SKM-1 treated with dmso at 0.1 percent for 144 hours (cell line): Measurements from ENCODE around the gene TOP1.

Source experiments
- DNase-seq: peaks from one replicate; lab custom pipeline; 2025; ENCODE audit not compliant: unreplicated experiment; lab: John Stamatoyannopoulos, UW

The TOP1 gene

GRCh38 chr20:41028359-41029149, at the start of gene TOP1:
Gene TOP1, plus strand, starts transcription at chr20:41028822. Its CDS starts 246 bp downstream, at chr20:41029068.
- DNase-seq: peak; percentile 99

GRCh38 chr20:40979247-40979646, 49.4 kb upstream of the TOP1 start:
- DNase-seq: no peak

GRCh38 chr20:40980106-40980827, 48.4 kb upstream of the TOP1 start:
- DNase-seq: no peak

DNA sequence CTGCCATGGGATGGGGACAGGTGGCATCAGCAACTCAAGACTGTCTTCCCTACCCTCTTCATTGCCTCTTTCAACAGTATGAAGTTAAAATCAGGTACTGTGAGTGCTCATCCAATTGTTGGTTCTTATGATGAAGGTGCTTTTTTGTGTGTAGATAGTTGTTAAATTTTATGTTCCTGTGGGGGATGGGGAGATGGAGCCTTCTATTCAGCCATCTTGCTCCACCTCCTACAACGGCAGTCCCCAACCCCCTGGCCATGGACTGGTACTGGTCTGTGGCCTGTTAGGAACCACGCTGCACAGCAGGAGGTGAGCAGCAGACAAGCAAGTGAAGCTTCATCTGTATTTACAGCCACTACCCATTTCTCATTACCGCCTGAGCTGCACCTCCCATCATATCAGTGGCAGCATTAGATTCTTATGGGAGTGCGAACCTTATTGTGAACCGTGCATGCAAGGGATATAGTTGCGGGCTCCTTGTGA, 47.8 kb upstream of the TOP1 start:
- no peak for DNase-seq

- DNase-seq: no peak
Measured at GRCh38 chr20:40982415-40983145, 46.0 kb upstream of the TOP1 start.

DNA sequence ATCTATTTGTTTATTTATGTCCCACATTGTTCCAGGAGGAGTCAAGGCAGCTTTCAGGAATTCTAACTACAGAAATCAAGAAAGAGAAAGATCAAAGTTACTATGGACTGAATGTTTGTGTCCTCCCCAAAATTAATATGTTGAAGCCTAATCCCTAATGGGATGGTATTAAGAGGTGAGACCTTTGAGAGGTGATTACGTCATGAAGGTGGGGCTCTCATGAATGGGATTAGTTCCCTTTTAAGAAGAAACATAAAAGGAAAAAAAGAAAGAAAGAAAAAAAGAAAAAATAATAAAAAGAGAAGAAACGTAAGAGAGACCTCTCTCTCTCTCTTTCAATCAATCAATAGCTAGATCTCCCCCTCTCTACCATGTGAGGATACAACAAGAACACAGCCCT, 44.7 kb upstream of the TOP1 start:
- no peak for DNase-seq

GRCh38 chr20:40984496-40984895, 44.1 kb upstream of the TOP1 start:
- no peak for DNase-seq

GRCh38 chr20:40986774-40987173, 41.8 kb upstream of the TOP1 start:
- no peak for DNase-seq

- DNase-seq: peak; percentile 86
Measured at GRCh38 chr20:40990542-40991120, 38.0 kb upstream of the TOP1 start.

DNA sequence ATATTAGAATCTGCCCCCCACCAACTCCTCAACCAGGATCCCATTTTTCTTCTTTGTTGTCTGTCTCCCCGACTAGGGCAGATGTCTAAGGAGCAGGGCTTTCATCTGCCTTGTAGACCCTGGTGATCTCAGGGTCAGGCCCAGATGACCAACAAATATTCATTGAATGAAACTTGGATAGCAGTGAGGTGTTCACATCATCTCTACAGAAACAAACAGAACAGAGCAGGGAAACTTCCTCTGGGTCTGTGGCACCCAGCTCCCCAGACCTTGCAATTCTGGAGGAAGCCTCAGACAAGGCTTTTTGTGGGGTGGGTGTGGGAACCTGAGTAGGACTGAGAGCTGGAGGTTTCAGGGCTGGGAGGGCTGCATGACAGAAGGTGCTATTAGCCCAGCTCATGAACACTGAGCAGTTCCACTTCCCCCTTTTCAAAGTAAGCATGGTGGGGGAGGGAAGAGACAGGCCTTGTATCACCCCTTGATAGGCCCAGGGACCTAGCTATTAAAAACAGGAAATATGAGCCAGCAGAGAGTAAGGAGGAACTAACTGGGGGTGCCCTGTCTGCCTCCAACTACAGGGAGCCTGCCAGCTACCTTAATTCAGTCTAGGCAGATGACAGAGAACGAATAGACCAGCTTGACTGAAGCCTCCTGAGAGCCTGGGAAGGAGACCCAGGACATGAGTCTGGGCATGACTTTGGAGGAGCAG, 37.3 kb upstream of the TOP1 start:
- peak; percentile 98 for DNase-seq

DNA sequence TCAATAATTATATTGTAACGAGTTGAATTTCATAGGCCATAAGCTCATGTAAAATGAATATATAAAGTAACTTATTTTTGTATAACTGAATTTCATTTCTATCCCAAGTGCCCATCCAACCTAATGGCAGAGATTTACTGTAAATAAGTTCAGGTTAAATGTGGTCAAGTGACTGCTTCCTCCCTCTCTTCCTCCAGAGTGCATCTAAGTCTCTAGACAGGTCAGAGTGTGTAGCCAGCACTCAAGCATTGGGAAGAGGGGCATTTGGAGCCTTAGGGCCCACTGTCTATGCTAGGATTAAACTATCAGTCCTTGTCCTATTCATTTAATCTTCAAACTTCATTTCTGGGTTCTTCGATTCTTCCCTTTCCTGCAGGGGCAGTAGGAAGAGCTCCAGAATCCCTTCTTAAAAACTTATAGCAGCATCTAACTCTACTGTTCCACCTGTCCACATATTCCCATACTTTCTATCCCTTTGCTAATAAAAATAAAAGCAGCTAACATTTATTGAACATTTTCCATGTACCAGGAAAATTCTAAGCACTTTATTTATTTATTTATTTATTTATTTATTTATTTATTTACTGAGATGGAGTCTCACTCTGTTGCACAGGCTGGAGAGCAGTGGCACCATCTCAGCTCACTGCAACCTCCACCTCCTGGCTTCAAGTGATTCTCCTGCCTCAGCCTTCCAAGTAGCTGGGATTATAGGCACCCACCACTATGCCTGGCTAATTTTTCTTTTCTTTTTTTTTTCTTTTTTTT, 36.1 kb upstream of the TOP1 start:
- no peak for DNase-seq

DNA sequence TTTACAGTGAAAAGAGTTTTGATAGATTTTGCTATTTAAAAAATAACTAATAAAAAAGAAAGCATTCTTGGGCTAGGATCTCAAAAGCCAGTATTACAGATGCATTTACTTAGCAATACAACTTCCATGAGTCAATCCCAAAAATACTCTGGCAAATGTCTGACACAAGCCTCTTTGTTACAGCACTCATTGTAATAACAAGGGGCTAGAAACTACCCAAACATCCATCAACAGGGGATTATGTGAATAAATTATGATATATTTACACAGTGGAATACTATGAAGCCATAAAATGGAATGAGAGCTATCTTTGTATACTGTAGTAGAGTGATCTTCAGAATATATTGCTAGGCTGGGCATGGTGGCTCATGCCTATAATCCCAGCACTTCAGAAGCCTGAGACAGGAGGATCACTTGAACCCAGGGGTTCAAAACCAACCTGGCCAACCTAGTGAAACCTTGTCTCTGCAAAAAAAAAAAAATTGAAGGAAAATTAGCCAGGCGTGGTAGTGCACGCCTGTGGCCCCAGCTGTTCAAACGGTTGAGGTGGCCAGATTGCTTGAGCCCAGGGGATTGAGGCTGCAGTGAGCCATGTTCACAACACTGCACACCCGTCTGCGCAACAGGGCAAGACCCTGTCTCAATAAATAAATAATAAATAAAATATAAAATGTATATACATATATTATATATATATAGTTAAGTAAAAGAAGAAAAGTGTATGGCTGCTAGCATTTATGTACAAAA, 34.7 kb upstream of the TOP1 start:
- DNase-seq: no peak

DNA sequence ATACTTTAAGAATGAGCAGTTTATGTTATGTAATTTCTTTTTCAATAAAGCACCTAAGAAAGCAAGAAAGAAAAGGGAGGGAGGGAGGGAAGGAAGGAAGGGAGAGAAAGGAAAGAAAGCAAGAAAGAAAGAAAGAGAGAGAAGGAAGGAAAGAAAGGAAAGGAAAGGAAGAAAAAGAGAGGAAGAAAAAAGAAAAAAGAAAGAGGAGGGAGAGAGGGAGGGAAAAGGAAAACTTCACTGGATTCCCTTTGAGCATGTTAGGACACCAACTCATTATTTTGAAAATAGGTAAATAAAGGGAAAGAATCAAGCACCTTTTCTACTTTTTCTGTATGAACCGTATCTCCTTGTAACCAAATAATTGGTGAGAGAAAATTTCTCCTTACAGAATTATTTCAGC, 32.3 kb upstream of the TOP1 start:
- DNase-seq: no peak

- no peak for DNase-seq
Measured at GRCh38 chr20:40997116-40997515, 31.5 kb upstream of the TOP1 start.

- no peak for DNase-seq
Measured at GRCh38 chr20:40999841-41000240, 28.8 kb upstream of the TOP1 start.

GRCh38 chr20:41000628-41001027, 28.0 kb upstream of the TOP1 start:
- DNase-seq: no peak

GRCh38 chr20:41001497-41001896, 27.1 kb upstream of the TOP1 start:
- DNase-seq: peak; percentile 70

DNA sequence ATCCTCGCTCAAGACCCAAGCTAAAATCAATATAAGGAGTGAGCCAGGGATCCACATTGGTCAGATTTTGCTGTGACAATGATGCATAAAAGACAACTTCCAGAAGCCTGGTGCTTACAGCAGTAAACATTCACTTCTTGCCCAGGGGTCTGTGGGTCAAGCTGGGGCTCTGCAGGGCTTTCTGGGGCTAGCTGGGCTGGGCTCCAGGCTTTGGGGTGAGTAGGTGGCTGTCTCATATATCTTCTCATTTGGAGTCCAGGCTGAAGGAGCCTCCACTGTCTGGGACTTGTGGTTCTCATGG, 25.8 kb upstream of the TOP1 start:
- DNase-seq: no peak

GRCh38 chr20:41003143-41003935, 25.3 kb upstream of the TOP1 start:
- DNase-seq: peak; percentile 81
